ENCODE data around the gene INTS11. TPM values are rescaled to one million over a fixed set of nuclear protein-coding genes. Genes with fewer than 3 reads are reported as not detected.
A peak's percentile ranks its signal among the peaks of the same experiment; 100 is the strongest.

INTS11 gene
- total and polyA plus RNA-seq, 2 of the 13 experiments (the other 11 are each of a cell fraction or from before 2014, with no cell fraction given): 52.8 to 94.8 TPM

DNA sequence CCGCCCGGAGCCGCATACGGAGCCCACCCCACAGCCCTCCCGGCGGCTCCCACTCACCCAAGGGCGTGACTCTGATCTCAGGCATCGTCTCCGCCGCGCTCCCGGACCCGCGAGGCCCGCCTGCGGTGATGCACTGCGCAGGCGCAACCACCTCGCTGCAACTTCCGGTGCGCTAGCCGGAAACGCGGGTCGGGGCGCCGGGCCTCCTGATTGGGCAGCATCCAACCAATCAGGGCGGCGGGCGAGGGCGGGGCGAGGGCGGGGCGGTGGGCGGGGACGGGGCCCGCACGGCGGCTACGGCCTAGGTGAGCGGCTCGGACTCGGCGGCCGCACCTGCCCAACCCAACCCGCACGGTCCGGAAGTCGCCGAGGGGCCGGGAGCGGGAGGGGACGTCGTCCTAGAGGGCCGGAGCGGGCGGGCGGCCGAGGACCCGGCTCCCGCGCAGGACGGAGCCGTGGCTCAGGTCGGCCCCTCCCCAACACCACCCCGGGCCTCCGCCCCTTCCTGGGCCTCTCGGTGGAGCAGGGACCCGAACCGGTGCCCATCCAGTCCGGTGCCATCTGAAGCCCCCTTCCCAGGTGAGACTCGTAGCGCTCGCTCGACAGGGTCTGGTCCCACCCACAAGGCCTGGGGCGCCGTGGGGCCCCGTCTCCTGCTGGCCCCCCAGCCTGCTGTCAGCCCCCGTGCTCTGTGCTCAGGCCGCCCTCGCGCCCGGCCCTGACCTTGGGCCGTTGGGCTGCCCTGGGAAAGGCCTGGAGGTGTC lies at the start of gene INTS11, which contains the start of gene CPTP (continued):
- TF ChIP-seq ARID4A (CRISPR knock-in tag; IDR thresholded peaks at IDR 0.05; ENCODE audit: borderline replicate concordance): peak; percentile 85
- peak; percentile 86 for TF ChIP-seq ZNF333 (CRISPR knock-in tag; IDR thresholded peaks at IDR 0.05; ENCODE audit: borderline replicate concordance)
- no peak for TF ChIP-seq ELF3 (CRISPR knock-in tag; IDR thresholded peaks at IDR 0.05)
- TF ChIP-seq, protein P1, sequence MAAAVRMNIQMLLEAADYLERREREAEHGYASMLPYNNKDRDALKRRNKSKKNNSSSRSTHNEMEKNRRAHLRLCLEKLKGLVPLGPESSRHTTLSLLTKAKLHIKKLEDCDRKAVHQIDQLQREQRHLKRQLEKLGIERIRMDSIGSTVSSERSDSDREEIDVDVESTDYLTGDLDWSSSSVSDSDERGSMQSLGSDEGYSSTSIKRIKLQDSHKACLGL (CRISPR knock-in tag; IDR thresholded peaks at IDR 0.05): peak; percentile 78; the same call in 1 of the 2 replicates
- TF ChIP-seq ZIK1 (CRISPR knock-in tag; IDR thresholded peaks at IDR 0.05; ENCODE audit: borderline replicate concordance, low read depth): 0 out of 2 replicates have a peak, but pooled peaks have one; percentile 15
- no peak for TF ChIP-seq ZNF282 (IDR thresholded peaks at IDR 0.05; ENCODE audit: partially characterized antibody)
- TF ChIP-seq MEF2D (CRISPR knock-in tag; IDR thresholded peaks at IDR 0.05): peak; percentile 52; the same call in 1 of the 2 replicates
- TF ChIP-seq FOXO1 (CRISPR knock-in tag; IDR thresholded peaks at IDR 0.05): 0 out of 2 replicates have a peak, but pooled peaks have one; percentile 12
- TF ChIP-seq, protein P2, sequence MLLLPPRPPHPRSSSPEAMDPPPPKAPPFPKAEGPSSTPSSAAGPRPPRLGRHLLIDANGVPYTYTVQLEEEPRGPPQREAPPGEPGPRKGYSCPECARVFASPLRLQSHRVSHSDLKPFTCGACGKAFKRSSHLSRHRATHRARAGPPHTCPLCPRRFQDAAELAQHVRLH (CRISPR knock-in tag; IDR thresholded peaks at IDR 0.05; ENCODE audit: borderline replicate concordance, low read depth): no peak; the same call in 1 of the 2 replicates
- TF ChIP-seq MTA1 (CRISPR knock-in tag; IDR thresholded peaks at IDR 0.05; ENCODE audit: borderline replicate concordance): peak; percentile 75; the same call in 1 of the 2 replicates
- TF ChIP-seq GLI4 (CRISPR knock-in tag; IDR thresholded peaks at IDR 0.05; ENCODE audit: borderline replicate concordance): peak; percentile 20; the same call in 1 of the 2 replicates
- TF ChIP-seq NR3C1 (CRISPR knock-in tag; IDR thresholded peaks at IDR 0.05): no peak
- peak; percentile 44 for TF ChIP-seq KDM2A (CRISPR knock-in tag; IDR thresholded peaks at IDR 0.05; ENCODE audit: borderline replicate concordance, low read depth)
- no peak; the same call in 1 of the 2 replicates for TF ChIP-seq DR1 (CRISPR knock-in tag; IDR thresholded peaks at IDR 0.05)
- 0 out of 2 replicates have a peak, but pooled peaks have one; percentile 17 for TF ChIP-seq ZBTB39 (CRISPR knock-in tag; IDR thresholded peaks at IDR 0.05)
- no peak for TF ChIP-seq ZBTB8A (CRISPR knock-in tag; IDR thresholded peaks at IDR 0.05; ENCODE audit: borderline replicate concordance, low read depth)
- 0 out of 2 replicates have a peak, but pooled peaks have one; percentile 65 for TF ChIP-seq ZNF737 (CRISPR knock-in tag; IDR thresholded peaks at IDR 0.05; ENCODE audit: borderline replicate concordance)
- 0 out of 2 replicates have a peak, but pooled peaks have one; percentile 11 for TF ChIP-seq PPARG (CRISPR knock-in tag; conservative IDR thresholded peaks at IDR 0.05)
- TF ChIP-seq, protein P3, sequence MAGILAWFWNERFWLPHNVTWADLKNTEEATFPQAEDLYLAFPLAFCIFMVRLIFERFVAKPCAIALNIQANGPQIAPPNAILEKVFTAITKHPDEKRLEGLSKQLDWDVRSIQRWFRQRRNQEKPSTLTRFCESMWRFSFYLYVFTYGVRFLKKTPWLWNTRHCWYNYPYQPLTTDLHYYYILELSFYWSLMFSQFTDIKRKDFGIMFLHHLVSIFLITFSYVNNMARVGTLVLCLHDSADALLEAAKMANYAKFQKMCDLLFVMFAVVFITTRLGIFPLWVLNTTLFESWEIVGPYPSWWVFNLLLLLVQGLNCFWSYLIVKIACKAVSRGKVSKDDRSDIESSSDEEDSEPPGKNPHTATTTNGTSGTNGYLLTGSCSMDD (CRISPR knock-in tag; IDR thresholded peaks at IDR 0.05): no peak
- TF ChIP-seq BHLHE40 (IDR thresholded peaks at IDR 0.05; ENCODE audit: low read length): 0 out of 2 replicates have a peak, but pooled peaks have one; percentile 4
- no peak for TF ChIP-seq ZSCAN22 (CRISPR knock-in tag; IDR thresholded peaks at IDR 0.05)
